Type B pancreatic cell (in vitro differentiated cells): ENCODE data around the gene COL19A1. TPM values are rescaled to one million over a fixed set of nuclear protein-coding genes. Genes with fewer than 3 reads are reported as not detected.

ENCODE experiments used
- DNase-seq: peaks from one replicate; pipeline ENCODE4 v3.0.0; 2021; ENCODE audit warnings: mixed read lengths; ENCODE audit not compliant: unreplicated experiment; ENCODE audit errors: extremely low spot score
- H3K27ac Mint-ChIP-seq: 2 replicates; pipeline ENCODE4 v1.8.0; 2021; ENCODE audit warnings: mild to moderate bottlenecking, mixed read lengths
- H3K27me3 Mint-ChIP-seq: 2 replicates; pipeline ENCODE4 v1.8.0; 2021; ENCODE audit warnings: mixed read lengths
- H3K36me3 Mint-ChIP-seq: 2 replicates; pipeline ENCODE4 v1.8.0; 2021; ENCODE audit warnings: mixed read lengths
- H3K4me1 Mint-ChIP-seq: one replicate; pipeline ENCODE4 v1.8.0; 2021; ENCODE audit warnings: mixed read lengths; ENCODE audit not compliant: unreplicated experiment
- H3K4me3 Mint-ChIP-seq: 2 replicates; pipeline ENCODE4 v1.8.0; 2021; ENCODE audit warnings: mild to moderate bottlenecking, mixed read lengths
- H3K9me3 Mint-ChIP-seq: 2 replicates; pipeline ENCODE4 v1.8.0; 2021; ENCODE audit warnings: mixed read lengths
- total RNA-seq: library from RNA; stranded (reverse); gene quantifications from 2 replicates; pipeline ENCODE4 v1.2.1, GENCODE V29; 2021; ENCODE audit warnings: low replicate concordance
- TF ChIP-seq, protein P1 (sequence below): fragments of 200-600 bp; sonication (generic); conservative IDR thresholded peaks from 2 replicates; pipeline ENCODE4 v1.5.0; 2021; ENCODE audit warnings: antibody characterized with exemption, mild to moderate bottlenecking

The COL19A1 gene
- total RNA-seq, 1 donor from 2014 or later: 1.6 TPM

DNA sequence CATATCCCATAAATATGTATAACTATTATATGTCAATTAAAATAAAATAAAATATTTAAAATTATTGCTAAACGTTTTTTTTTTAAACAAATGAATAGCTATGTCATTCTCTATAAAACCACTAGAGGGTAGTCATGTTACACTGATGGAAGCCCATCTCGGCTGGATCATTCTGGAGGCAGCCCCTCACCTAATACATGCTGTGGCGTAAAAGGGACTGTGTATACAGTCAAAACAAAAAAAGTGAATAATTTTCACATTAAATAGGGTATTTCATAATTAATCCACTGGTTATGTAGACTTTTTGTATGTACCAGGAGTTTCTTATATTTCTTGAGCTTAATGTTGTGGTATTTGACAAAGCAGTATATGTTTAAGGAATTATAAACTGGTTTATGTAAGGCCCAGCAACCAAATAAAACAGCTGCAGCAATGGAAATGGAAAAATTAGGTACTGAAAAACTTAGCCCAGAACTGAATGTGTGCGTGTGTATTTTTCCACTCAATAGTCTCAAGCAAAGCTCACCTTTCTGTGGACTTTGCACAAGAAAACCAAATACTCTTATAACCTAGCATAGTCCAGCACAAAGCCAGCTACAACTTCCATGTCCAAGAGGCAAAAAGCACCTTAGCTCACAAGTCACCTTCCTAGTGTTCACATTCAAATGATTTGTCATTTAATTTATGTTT lies 354.8 kb downstream of the COL19A1 start:
- Mint-ChIP-seq H3K9me3 (no peaks in the 10 kb centered on the region), H3K4me3 (no peak overlapping the region), H3K27me3 (no peaks in the 10 kb centered on the region), H3K27ac (no peak overlapping the region), H3K4me1 (peaks cover 8% of the 10 kb centered on the region), H3K36me3 (no peaks in the 10 kb centered on the region)
- DNase-seq: no peak
- TF ChIP-seq, protein P1, sequence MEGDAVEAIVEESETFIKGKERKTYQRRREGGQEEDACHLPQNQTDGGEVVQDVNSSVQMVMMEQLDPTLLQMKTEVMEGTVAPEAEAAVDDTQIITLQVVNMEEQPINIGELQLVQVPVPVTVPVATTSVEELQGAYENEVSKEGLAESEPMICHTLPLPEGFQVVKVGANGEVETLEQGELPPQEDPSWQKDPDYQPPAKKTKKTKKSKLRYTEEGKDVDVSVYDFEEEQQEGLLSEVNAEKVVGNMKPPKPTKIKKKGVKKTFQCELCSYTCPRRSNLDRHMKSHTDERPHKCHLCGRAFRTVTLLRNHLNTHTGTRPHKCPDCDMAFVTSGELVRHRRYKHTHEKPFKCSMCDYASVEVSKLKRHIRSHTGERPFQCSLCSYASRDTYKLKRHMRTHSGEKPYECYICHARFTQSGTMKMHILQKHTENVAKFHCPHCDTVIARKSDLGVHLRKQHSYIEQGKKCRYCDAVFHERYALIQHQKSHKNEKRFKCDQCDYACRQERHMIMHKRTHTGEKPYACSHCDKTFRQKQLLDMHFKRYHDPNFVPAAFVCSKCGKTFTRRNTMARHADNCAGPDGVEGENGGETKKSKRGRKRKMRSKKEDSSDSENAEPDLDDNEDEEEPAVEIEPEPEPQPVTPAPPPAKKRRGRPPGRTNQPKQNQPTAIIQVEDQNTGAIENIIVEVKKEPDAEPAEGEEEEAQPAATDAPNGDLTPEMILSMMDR: peak; percentile 94

DNA sequence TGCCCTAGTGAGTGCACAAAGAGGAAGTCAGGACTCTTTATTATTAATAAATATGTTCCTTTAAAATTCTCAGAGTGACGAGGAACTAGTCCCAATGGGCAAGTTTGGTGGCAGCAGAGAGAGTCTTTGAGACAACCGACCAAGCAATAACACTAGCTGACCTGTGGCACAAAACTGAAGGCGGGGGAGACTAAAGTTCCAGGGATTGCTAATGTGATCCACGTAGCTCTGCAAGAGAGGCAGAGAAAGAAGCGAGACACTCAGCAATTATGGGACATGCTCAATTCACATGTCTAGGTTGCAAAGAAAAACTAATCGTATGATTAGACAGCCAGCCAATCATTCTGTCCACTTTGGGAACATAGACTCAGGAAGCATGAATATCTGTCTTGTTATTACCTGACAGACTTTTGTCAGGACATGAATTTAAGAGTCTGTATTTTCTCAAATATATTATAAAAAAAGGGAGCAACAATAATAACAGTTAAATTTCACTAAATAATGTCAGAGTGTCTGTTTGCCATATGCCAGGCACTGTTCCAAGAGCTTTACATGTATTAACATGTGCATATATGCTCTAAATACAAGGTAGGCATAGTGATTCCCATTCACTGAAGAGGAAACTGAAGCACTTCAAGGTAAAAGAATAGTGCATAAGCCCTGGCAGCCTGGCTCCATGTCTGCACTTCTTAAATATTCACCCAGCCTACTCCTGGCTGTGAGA lies 355.5 kb downstream of the COL19A1 start:
- Mint-ChIP-seq H3K27ac (no peak overlapping the region), H3K36me3 (no peaks in the 10 kb centered on the region), H3K4me1 (peaks cover 8% of the 10 kb centered on the region), H3K27me3 (no peaks in the 10 kb centered on the region), H3K4me3 (no peak overlapping the region), H3K9me3 (no peaks in the 10 kb centered on the region)
- DNase-seq: no peak
- TF ChIP-seq, protein P1: no peak

DNA sequence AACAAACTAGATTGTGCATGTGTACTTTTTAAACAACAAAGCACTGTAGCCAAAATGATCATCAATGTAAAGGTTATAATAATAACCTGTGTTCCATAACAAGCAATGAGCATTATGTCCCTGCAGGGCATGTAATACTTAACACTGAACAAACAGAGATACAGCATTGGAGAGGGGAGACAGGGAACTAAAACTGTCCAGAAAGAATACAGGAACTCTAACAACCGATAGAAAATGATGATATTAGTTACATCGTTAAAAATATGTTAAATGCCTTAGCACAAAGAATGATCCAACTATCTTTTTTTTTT lies 356.0 kb downstream of the COL19A1 start:
- no peak for DNase-seq
- peaks cover 8% of the 10 kb centered on the region for H3K4me1 Mint-ChIP-seq
- H3K36me3 Mint-ChIP-seq: no peaks in the 10 kb centered on the region
- H3K4me3 Mint-ChIP-seq: no peak overlapping the region
- H3K27me3 Mint-ChIP-seq: no peaks in the 10 kb centered on the region
- H3K27ac Mint-ChIP-seq: no peak overlapping the region
- H3K9me3 Mint-ChIP-seq: no peaks in the 10 kb centered on the region
- TF ChIP-seq, protein P1: no peak

DNA sequence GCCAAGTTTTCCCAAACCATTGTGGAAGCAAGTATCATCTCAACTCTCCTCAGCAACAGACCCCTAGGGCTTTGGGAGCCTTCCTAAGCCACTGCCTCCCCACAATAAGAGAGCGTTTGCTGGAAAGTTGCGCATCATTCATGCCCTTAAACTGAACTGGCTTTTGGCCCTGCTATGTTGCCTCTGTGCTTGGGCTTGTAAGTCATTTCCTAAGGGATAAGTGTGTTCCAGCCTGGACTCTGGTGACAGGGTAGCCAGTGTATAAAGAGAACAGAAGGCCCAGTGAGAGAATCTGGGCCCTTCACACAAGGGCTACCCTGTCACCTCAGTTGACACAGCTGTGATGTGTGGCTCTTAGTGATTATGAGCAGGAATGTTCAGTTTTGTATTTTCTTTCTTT lies 358.7 kb downstream of the COL19A1 start:
- H3K27ac Mint-ChIP-seq: no peak overlapping the region
- no peaks in the 10 kb centered on the region for H3K27me3 Mint-ChIP-seq
- no peaks in the 10 kb centered on the region for H3K9me3 Mint-ChIP-seq
- peaks cover 8% of the 10 kb centered on the region for H3K4me1 Mint-ChIP-seq
- H3K4me3 Mint-ChIP-seq: no peak overlapping the region
- H3K36me3 Mint-ChIP-seq: no peaks in the 10 kb centered on the region
- TF ChIP-seq, protein P1: no peak
- no peak for DNase-seq

DNA sequence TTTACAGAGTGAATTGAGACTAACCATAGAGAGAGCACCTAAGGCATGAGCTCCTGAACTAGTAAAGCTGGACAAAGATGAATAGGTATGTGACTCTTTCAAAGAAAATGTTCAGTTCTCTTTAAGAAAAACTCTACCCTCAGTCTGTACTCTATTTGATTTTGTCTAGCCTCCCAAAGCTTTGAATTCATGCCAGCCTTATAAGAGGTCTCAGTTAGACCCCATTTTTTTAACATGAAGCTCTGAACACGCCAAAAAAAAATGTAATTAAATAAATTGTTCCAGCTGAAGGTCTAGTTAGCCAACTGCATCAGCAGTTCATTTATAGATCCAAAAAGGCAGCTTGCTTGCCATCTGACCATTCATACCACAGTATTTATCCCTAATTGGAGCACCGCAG lies 365.0 kb downstream of the COL19A1 start:
- DNase-seq: no peak
- H3K27ac Mint-ChIP-seq: no peak overlapping the region
- no peaks in the 10 kb centered on the region for H3K9me3 Mint-ChIP-seq
- H3K27me3 Mint-ChIP-seq: no peaks in the 10 kb centered on the region
- H3K4me3 Mint-ChIP-seq: no peak overlapping the region
- H3K36me3 Mint-ChIP-seq: no peaks in the 10 kb centered on the region
- TF ChIP-seq, protein P1: no peak
- no peaks in the 10 kb centered on the region for H3K4me1 Mint-ChIP-seq
